GM23338 (cell line): ENCODE measurements around the gene CXCR1. TPM values are rescaled to one million over a fixed set of nuclear protein-coding genes. Genes with fewer than 3 reads are reported as not detected.

Experiments used
- ATAC-seq: fragments of 200-7000 bp; cut with Tn5 transposase; 3 replicates; pipeline ENCODE4 v1.9.1; 2020
- DNase-seq: peaks from one replicate; pipeline ENCODE4 v3.0.0-alpha.2; 2015; ENCODE audit warnings: low spot score
- H2AFZ ChIP-seq: fragments of 200-600 bp; sonication (generic); 2 replicates; pipeline ENCODE4 v1.8.0; 2016; ENCODE audit warnings: antibody characterized with exemption, mild to moderate bottlenecking, moderate library complexity
- H3F3A ChIP-seq: fragments of 200-600 bp; sonication (generic); replicated peaks from 2 replicates; pipeline ENCODE4 v1.8.0; 2017; ENCODE audit warnings: antibody characterized with exemption, mixed run types, low read depth
- H3K27ac ChIP-seq: fragments of 200-600 bp; sonication (generic); 2 replicates; pipeline ENCODE4 v1.6.1; 2016; ENCODE audit warnings: low read depth
- H3K27me3 ChIP-seq: fragments of 200-600 bp; sonication (generic); 2 replicates; pipeline ENCODE4 v1.8.0; 2016; ENCODE audit warnings: mild to moderate bottlenecking, mixed run types, moderate library complexity; ENCODE audit not compliant: insufficient read depth
- H3K36me3 ChIP-seq: fragments of 200-600 bp; sonication (generic); 2 replicates; pipeline ENCODE4 v1.8.0; 2016; ENCODE audit warnings: mild to moderate bottlenecking; ENCODE audit not compliant: insufficient read depth
- H3K4me1 ChIP-seq: fragments of 200-600 bp; sonication (generic); 2 replicates; pipeline ENCODE4 v1.8.0; 2016; ENCODE audit warnings: mild to moderate bottlenecking, moderate library complexity; ENCODE audit not compliant: insufficient read depth
- H3K4me2 ChIP-seq: fragments of 200-600 bp; sonication (generic); 2 replicates; pipeline ENCODE4 v1.7.1; 2017; ENCODE audit warnings: mixed run types
- H3K4me3 ChIP-seq: fragments of 200-600 bp; sonication (generic); 2 replicates; pipeline ENCODE4 v1.6.1; 2016; ENCODE audit warnings: mixed run types
- H3K79me2 ChIP-seq: fragments of 200-600 bp; sonication (generic); replicated peaks from 2 replicates; pipeline ENCODE4 v1.8.0; 2017; ENCODE audit warnings: mild to moderate bottlenecking; ENCODE audit not compliant: insufficient read depth
- H3K9me2 ChIP-seq: fragments of 200-600 bp; sonication (generic); 2 replicates; pipeline ENCODE4 v1.8.0; 2017; ENCODE audit not compliant: insufficient read depth
- H4K20me1 ChIP-seq: fragments of 200-600 bp; sonication (generic); replicated peaks from 2 replicates; pipeline ENCODE4 v1.8.0; 2017; ENCODE audit warnings: mild to moderate bottlenecking; ENCODE audit not compliant: insufficient read depth
- H3K27ac Mint-ChIP-seq: 2 replicates; pipeline ENCODE4 v1.8.0; 2020; ENCODE audit warnings: inconsistent platforms, mild to moderate bottlenecking, moderate library complexity, mixed read lengths
- H3K27me3 Mint-ChIP-seq: 3 replicates; pipeline ENCODE4 v1.8.0; 2022; ENCODE audit warnings: low read depth, mild to moderate bottlenecking, moderate library complexity, mixed read lengths, inconsistent platforms; ENCODE audit not compliant: insufficient read depth, poor library complexity
- H3K36me3 Mint-ChIP-seq: 3 replicates; pipeline ENCODE4 v1.8.0; 2021; ENCODE audit warnings: low read depth, mild to moderate bottlenecking, inconsistent platforms, moderate library complexity, mixed read lengths
- H3K4me1 Mint-ChIP-seq: 3 replicates; pipeline ENCODE4 v1.8.0; 2020; ENCODE audit warnings: mild to moderate bottlenecking, inconsistent platforms, mixed read lengths
- H3K4me3 Mint-ChIP-seq: 3 replicates; pipeline ENCODE4 v1.8.0; 2021; ENCODE audit warnings: moderate library complexity, mild to moderate bottlenecking, inconsistent platforms, mixed read lengths
- H3K9me3 Mint-ChIP-seq: 3 replicates; pipeline ENCODE4 v1.8.0; 2020; ENCODE audit warnings: moderate library complexity, mild to moderate bottlenecking, inconsistent platforms, mixed read lengths
- CREB1 ChIP-seq: fragments of 250-450 bp; sonication (Bioruptor Pico); IDR thresholded peaks from 2 replicates; pipeline ENCODE4 v1.5.0; 2020; ENCODE audit warnings: low read depth, mild to moderate bottlenecking, moderate library complexity
- EZH2 ChIP-seq: fragments of 200-600 bp; sonication (generic); IDR thresholded peaks from one replicate; pipeline ENCODE4 v1.8.0; 2017; ENCODE audit warnings: antibody characterized with exemption, mild to moderate bottlenecking, low read depth; ENCODE audit not compliant: unreplicated experiment
- NANOG ChIP-seq: IDR thresholded peaks from 2 replicates; pipeline ENCODE4 v1.6.1; 2016; ENCODE audit warnings: antibody characterized with exemption, borderline replicate concordance
- STAT1 ChIP-seq: IDR thresholded peaks from one replicate; pipeline ENCODE4 v1.6.1; 2016; ENCODE audit warnings: antibody characterized with exemption; ENCODE audit not compliant: unreplicated experiment
- ZNF331 ChIP-seq: fragments of 250-450 bp; sonication (Bioruptor Pico); IDR thresholded peaks from 2 replicates; pipeline ENCODE4 v1.5.0; 2020; ENCODE audit warnings: low read depth, mild to moderate bottlenecking, moderate library complexity
- polyA plus RNA-seq: library from polyadenylated mRNA; unstranded; fragments of >200 nt; fragmentation: Nextera tagmentation; extraction: Ambion mirVana; gene quantifications from 2 replicates; pipeline ENCODE4 v1.2.1, GENCODE V29; 2016
- total RNA-seq: library from RNA; depleted of rRNA; stranded (reverse); fragments of >200 nt; shearing (Covaris generic); gene quantifications from 2 replicates; pipeline ENCODE4 v1.2.3, GENCODE V29; 2014
- TF ChIP-seq, protein P1 (sequence below), 2 experiments: fragments of 200-600 bp in 1 of 2; sonication (generic) in 1 of 2; conservative IDR thresholded peaks; 2 replicates each; pipeline versions ENCODE4 v1.5.1 to v1.6.1; 2016 to 2017; ENCODE audit warnings: antibody characterized with exemption in 2 of 2, low read depth in 2 of 2, mild to moderate bottlenecking in 2 of 2, moderate library complexity in 1 of 2
- TF ChIP-seq, protein P2 (sequence below): IDR thresholded peaks from one replicate; pipeline ENCODE4 v1.6.1; 2018; ENCODE audit warnings: antibody characterized with exemption; ENCODE audit not compliant: unreplicated experiment
- TF ChIP-seq, protein P3 (sequence below): fragments of 250-450 bp; sonication (Bioruptor Pico); IDR thresholded peaks from 2 replicates; pipeline ENCODE4 v1.5.0; 2020; ENCODE audit warnings: mild to moderate bottlenecking, moderate library complexity
- TF ChIP-seq, protein P4 (sequence below): IDR thresholded peaks from 2 replicates; pipeline ENCODE4 v1.6.1; 2016; ENCODE audit warnings: antibody characterized with exemption

Gene CXCR1
- total and polyA plus RNA-seq, 2 experiments from 2014 or later, result not detected

DNA sequence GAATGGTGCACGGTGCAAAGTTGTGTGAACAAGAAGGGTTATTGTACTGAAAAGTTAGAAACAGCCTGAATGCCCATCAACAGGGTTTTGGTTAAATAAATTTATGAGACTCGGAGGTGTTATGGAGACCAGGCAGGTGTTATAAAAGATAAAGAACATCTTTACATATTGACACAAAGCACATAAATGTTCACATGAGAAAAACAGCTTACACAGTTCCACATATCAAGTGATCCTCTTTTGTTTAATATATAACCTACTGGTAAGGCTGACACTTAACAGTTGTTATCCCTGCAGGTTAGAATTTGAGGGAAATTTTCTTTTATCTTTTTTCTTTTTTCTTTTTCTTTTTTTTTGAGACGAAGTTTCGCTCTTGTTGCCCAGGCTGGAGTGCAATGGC lies 30.2 kb upstream of the CXCR1 start:
- Mint-ChIP-seq H3K27me3 (peaks cover 7% of the 10 kb centered on the region), H3K27ac (no peak overlapping the region), H3K36me3 (no peaks in the 10 kb centered on the region), H3K9me3 (no peaks in the 10 kb centered on the region), H3K4me3 (no peak overlapping the region), H3K4me1 (peaks cover 9% of the 10 kb centered on the region)
- ATAC-seq (no peak), DNase-seq (no peak)
- Histone ChIP-seq H3K79me2 (no peaks in the 10 kb centered on the region), H2AFZ (no peak overlapping the region), H4K20me1 (no peaks in the 10 kb centered on the region), H3K27me3 (no peaks in the 10 kb centered on the region), H3K4me3 (no peak overlapping the region), H3K36me3 (no peaks in the 10 kb centered on the region), H3K27ac (no peak overlapping the region), H3K9me2 (no peaks in the 10 kb centered on the region), H3K4me1 (no peaks in the 10 kb centered on the region), H3K4me2 (no peak overlapping the region), H3F3A (no peaks in the 10 kb centered on the region)
- TF ChIP-seq ZNF331 (CRISPR knock-in tag), result no peak
- TF ChIP-seq CREB1, result no peak
- TF ChIP-seq, protein P1, sequence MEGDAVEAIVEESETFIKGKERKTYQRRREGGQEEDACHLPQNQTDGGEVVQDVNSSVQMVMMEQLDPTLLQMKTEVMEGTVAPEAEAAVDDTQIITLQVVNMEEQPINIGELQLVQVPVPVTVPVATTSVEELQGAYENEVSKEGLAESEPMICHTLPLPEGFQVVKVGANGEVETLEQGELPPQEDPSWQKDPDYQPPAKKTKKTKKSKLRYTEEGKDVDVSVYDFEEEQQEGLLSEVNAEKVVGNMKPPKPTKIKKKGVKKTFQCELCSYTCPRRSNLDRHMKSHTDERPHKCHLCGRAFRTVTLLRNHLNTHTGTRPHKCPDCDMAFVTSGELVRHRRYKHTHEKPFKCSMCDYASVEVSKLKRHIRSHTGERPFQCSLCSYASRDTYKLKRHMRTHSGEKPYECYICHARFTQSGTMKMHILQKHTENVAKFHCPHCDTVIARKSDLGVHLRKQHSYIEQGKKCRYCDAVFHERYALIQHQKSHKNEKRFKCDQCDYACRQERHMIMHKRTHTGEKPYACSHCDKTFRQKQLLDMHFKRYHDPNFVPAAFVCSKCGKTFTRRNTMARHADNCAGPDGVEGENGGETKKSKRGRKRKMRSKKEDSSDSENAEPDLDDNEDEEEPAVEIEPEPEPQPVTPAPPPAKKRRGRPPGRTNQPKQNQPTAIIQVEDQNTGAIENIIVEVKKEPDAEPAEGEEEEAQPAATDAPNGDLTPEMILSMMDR (conservative IDR thresholded peaks at IDR 0.05; ENCODE audit: low read depth in 2 of 2), result no peak
- no peak for TF ChIP-seq EZH2
- TF ChIP-seq NANOG, result no peak
- TF ChIP-seq STAT1, result no peak
- TF ChIP-seq, protein P2, sequence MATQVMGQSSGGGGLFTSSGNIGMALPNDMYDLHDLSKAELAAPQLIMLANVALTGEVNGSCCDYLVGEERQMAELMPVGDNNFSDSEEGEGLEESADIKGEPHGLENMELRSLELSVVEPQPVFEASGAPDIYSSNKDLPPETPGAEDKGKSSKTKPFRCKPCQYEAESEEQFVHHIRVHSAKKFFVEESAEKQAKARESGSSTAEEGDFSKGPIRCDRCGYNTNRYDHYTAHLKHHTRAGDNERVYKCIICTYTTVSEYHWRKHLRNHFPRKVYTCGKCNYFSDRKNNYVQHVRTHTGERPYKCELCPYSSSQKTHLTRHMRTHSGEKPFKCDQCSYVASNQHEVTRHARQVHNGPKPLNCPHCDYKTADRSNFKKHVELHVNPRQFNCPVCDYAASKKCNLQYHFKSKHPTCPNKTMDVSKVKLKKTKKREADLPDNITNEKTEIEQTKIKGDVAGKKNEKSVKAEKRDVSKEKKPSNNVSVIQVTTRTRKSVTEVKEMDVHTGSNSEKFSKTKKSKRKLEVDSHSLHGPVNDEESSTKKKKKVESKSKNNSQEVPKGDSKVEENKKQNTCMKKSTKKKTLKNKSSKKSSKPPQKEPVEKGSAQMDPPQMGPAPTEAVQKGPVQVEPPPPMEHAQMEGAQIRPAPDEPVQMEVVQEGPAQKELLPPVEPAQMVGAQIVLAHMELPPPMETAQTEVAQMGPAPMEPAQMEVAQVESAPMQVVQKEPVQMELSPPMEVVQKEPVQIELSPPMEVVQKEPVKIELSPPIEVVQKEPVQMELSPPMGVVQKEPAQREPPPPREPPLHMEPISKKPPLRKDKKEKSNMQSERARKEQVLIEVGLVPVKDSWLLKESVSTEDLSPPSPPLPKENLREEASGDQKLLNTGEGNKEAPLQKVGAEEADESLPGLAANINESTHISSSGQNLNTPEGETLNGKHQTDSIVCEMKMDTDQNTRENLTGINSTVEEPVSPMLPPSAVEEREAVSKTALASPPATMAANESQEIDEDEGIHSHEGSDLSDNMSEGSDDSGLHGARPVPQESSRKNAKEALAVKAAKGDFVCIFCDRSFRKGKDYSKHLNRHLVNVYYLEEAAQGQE, result no peak
- TF ChIP-seq, protein P3, sequence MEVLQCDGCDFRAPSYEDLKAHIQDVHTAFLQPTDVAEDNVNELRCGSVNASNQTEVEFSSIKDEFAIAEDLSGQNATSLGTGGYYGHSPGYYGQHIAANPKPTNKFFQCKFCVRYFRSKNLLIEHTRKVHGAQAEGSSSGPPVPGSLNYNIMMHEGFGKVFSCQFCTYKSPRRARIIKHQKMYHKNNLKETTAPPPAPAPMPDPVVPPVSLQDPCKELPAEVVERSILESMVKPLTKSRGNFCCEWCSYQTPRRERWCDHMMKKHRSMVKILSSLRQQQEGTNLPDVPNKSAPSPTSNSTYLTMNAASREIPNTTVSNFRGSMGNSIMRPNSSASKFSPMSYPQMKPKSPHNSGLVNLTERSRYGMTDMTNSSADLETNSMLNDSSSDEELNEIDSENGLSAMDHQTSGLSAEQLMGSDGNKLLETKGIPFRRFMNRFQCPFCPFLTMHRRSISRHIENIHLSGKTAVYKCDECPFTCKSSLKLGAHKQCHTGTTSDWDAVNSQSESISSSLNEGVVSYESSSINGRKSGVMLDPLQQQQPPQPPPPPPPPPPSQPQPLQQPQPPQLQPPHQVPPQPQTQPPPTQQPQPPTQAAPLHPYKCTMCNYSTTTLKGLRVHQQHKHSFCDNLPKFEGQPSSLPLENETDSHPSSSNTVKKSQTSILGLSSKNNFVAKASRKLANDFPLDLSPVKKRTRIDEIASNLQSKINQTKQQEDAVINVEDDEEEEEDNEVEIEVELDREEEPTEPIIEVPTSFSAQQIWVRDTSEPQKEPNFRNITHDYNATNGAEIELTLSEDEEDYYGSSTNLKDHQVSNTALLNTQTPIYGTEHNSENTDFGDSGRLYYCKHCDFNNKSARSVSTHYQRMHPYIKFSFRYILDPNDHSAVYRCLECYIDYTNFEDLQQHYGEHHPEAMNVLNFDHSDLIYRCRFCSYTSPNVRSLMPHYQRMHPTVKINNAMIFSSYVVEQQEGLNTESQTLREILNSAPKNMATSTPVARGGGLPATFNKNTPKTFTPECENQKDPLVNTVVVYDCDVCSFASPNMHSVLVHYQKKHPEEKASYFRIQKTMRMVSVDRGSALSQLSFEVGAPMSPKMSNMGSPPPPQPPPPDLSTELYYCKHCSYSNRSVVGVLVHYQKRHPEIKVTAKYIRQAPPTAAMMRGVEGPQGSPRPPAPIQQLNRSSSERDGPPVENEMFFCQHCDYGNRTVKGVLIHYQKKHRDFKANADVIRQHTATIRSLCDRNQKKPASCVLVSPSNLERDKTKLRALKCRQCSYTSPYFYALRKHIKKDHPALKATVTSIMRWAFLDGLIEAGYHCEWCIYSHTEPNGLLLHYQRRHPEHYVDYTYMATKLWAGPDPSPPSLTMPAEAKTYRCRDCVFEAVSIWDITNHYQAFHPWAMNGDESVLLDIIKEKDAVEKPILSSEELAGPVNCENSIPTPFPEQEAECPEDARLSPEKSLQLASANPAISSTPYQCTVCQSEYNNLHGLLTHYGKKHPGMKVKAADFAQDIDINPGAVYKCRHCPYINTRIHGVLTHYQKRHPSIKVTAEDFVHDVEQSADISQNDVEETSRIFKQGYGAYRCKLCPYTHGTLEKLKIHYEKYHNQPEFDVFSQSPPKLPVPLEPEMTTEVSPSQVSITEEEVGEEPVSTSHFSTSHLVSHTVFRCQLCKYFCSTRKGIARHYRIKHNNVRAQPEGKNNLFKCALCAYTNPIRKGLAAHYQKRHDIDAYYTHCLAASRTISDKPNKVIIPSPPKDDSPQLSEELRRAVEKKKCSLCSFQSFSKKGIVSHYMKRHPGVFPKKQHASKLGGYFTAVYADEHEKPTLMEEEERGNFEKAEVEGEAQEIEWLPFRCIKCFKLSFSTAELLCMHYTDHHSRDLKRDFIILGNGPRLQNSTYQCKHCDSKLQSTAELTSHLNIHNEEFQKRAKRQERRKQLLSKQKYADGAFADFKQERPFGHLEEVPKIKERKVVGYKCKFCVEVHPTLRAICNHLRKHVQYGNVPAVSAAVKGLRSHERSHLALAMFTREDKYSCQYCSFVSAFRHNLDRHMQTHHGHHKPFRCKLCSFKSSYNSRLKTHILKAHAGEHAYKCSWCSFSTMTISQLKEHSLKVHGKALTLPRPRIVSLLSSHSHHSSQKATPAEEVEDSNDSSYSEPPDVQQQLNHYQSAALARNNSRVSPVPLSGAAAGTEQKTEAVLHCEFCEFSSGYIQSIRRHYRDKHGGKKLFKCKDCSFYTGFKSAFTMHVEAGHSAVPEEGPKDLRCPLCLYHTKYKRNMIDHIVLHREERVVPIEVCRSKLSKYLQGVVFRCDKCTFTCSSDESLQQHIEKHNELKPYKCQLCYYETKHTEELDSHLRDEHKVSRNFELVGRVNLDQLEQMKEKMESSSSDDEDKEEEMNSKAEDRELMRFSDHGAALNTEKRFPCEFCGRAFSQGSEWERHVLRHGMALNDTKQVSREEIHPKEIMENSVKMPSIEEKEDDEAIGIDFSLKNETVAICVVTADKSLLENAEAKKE, result no peak
- TF ChIP-seq, protein P4, sequence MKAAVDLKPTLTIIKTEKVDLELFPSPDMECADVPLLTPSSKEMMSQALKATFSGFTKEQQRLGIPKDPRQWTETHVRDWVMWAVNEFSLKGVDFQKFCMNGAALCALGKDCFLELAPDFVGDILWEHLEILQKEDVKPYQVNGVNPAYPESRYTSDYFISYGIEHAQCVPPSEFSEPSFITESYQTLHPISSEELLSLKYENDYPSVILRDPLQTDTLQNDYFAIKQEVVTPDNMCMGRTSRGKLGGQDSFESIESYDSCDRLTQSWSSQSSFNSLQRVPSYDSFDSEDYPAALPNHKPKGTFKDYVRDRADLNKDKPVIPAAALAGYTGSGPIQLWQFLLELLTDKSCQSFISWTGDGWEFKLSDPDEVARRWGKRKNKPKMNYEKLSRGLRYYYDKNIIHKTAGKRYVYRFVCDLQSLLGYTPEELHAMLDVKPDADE, result no peak
